Small intestine (tissue), 7 donors: Measurements from ENCODE around the gene TLCD2. TPM values are rescaled to one million over a fixed set of nuclear protein-coding genes. Genes with fewer than 3 reads are reported as not detected.
"Not testable (repeated sequence)": the region's sequence is repeated elsewhere in the genome, so short reads cannot be mapped to it uniquely, and the experiment has no call there.

Experiments used
- DNase-seq, 2 donors: peaks; one replicate each; pipeline versions ENCODE4 v3.0.0 to v3.0.0-alpha.2; 2013
- FAIRE-seq: peaks from 2 replicates; lab custom pipeline; 2012; peaks lifted over from hg19 to GRCh38; lab: Jason Lieb, UNC
- H3K27ac ChIP-seq, 3 donors: one replicate each; pipeline ENCODE4 v1.5.1; 2013; ENCODE audit warnings: low read length in 2 of 3, mild to moderate bottlenecking in 2 of 3, control low read depth in 1 of 3, inconsistent platforms in 1 of 3, low read depth in 1 of 3, moderate library complexity in 1 of 3
- H3K27me3 ChIP-seq, 3 donors: one replicate each; pipeline ENCODE4 v1.6.1; 2013; ENCODE audit warnings: low read length in 3 of 3, inconsistent platforms in 1 of 3; ENCODE audit not compliant: control insufficient read depth in 3 of 3, insufficient read depth in 3 of 3
- H3K36me3 ChIP-seq, 3 donors: one replicate each; pipeline ENCODE4 v1.6.1; 2013; ENCODE audit warnings: low read length in 3 of 3, inconsistent platforms in 1 of 3, low read depth in 1 of 3, mild to moderate bottlenecking in 1 of 3, moderate library complexity in 1 of 3; ENCODE audit not compliant: control insufficient read depth in 3 of 3, insufficient read depth in 2 of 3
- H3K4me1 ChIP-seq, 3 donors: one replicate each; pipeline ENCODE4 v1.6.1; 2013; ENCODE audit warnings: low read length in 2 of 3, inconsistent platforms in 1 of 3, low read depth in 1 of 3, mild to moderate bottlenecking in 1 of 3, moderate library complexity in 1 of 3; ENCODE audit not compliant: control insufficient read depth in 3 of 3, insufficient read depth in 2 of 3
- H3K4me3 ChIP-seq, 3 donors: one replicate each; pipeline ENCODE4 v1.5.1; 2013; ENCODE audit warnings: low read length in 3 of 3, control low read depth in 1 of 3, inconsistent platforms in 1 of 3, low read depth in 1 of 3, mild to moderate bottlenecking in 1 of 3, moderate library complexity in 1 of 3
- H3K9me3 ChIP-seq, 2 donors: one replicate each; pipeline ENCODE4 v1.6.1; 2013; ENCODE audit warnings: low read depth in 1 of 2, low read length in 1 of 2; ENCODE audit not compliant: control insufficient read depth in 2 of 2, insufficient read depth in 1 of 2
- WGBS, 3 donors: extraction: QIAGEN DNeasy Blood & Tissue Kit; methylation state at CpG; one replicate each; pipeline ENCODE4 v1.1.7; 2013; 5-methylcytosine and 5-hydroxymethylcytosine counted together
- polyA plus RNA-seq, 4 donors: library from polyadenylated mRNA; stranded (reverse) in 3 of 4; unstranded in 1 of 4; fragments of 200-250 nt in 3 of 4; fragments of 120-200 nt in 1 of 4; gene quantifications; one replicate each; pipeline versions ENCODE4 v1.2.1 to v1.2.3, GENCODE V29; 2013
- donor health status: healthy with polysubstance abuse.
- donor health status: control.
- donor health status: control.
- donor health status: Bipolar disorder and iron deficiency.
- donor health status: healthy.

The TLCD2 gene
- polyA plus RNA-seq, 4 donors, result 1.8 to 10.3 (median 6.5) TPM

DNA sequence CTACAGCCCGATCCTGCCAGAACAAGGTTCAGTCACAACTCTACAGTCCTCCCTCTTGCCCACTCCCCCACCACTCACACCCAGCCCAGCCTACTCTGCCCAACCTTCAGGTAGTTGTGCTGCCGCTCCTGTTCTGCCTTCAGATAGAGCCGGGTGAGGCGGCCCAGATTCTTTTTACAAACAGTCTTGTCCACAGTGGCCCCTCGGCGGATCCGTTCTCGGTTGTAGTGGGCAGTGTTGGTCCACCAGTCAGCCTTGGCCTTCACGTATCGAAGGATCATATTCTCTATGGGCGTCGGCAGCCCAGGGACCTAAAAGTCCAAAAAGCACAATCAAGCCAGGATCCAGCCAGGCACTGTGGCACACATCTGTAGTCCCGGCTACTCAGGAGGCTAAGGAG lies 33.8 kb downstream of the TLCD2 start:
- WGBS, 3 donors, result 93 to 97% (median 96%) methylated on average over 13 of the region's 13 CpGs
- no peak for DNase-seq
- no peak overlapping the region for H3K4me3 ChIP-seq
- no peak overlapping the region for H3K27ac ChIP-seq
- no peaks in the 10 kb centered on the region for H3K4me1 ChIP-seq
- H3K36me3 ChIP-seq, result peaks cover 31 to 92% (median 53%) of the 10 kb centered on the region in 3 donors
- H3K9me3 ChIP-seq, result no peaks in the 10 kb centered on the region
- no peaks in the 10 kb centered on the region for H3K27me3 ChIP-seq
- no peak for FAIRE-seq

DNA sequence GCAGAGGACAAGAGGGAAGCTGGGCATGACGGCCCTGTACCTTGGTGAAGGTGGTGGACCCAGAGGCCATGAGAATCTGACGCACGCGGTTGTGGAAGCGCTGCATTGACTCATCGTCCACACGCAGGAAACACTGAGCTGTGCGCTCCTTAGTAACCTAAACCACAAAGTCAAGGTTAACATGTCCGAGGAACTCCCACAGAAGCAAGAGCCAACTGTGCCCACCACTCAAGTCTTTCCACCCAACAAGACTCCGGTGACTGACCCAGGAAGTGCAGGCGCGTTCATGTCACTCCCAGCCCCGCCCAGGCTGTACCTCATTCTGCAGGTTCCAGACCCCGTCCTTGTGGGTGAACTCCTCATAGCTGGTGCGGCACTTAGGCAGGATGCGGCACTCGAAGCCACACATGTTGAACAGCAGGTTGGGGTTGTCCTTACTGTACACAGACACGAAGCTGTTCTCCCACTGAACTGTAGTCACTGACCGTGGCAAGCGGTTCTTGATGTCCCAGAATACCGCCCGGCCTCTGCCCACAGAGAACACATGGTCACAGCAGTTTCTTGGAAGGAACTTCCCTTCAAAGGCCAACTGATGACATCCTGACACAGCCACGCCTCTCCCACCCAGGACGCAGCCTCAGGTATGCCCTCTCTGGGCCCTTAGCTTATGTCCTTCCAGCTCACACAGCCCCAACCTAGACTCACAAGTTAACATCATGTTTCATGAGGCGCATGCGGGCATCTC lies 37.0 kb downstream of the TLCD2 start:
- 88 to 91% (median 91%) methylated on average over 26 of the region's 26 CpGs for WGBS, 3 donors
- Histone ChIP-seq H3K27ac (no peak overlapping the region), H3K4me3 (no peak overlapping the region), H3K36me3 (peaks cover 28 to 89% (median 42%) of the 10 kb centered on the region in 3 donors), H3K9me3 (no peaks in the 10 kb centered on the region), H3K27me3 (no peaks in the 10 kb centered on the region), H3K4me1 (no peaks in the 10 kb centered on the region)
- DNase-seq (peak in 1 of 2 donors; percentile 14), FAIRE-seq (no peak)

DNA sequence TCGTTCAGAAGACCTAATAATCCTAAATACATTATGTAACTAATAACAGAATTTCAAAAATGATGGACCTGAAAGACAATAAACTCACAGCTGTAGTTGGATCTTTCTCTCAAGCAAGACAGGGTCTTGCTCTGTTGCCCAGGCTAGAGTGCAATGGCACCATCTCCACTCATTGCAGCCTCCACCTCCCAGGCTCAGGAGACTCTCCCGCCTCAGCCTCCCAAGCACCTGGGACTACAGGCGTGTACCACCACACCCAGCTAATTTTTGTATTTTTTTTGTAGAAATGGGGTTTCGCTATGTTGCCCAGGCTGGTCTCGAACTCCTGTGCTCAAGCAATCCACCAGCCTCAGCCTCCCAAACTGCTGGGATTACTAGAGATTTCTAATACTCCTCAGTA lies 46.2 kb downstream of the TLCD2 start:
- not testable (repeated sequence) for FAIRE-seq, DNase-seq, H3K27ac ChIP-seq, H3K27me3 ChIP-seq, H3K4me3 ChIP-seq, H3K9me3 ChIP-seq, H3K4me1 ChIP-seq
- H3K36me3 ChIP-seq, result peaks cover 18 to 87% (median 29%) of the 10 kb centered on the region in 3 donors
- 90 to 94% (median 91%) methylated on average over 5 of the region's 5 CpGs for WGBS, 3 donors

DNA sequence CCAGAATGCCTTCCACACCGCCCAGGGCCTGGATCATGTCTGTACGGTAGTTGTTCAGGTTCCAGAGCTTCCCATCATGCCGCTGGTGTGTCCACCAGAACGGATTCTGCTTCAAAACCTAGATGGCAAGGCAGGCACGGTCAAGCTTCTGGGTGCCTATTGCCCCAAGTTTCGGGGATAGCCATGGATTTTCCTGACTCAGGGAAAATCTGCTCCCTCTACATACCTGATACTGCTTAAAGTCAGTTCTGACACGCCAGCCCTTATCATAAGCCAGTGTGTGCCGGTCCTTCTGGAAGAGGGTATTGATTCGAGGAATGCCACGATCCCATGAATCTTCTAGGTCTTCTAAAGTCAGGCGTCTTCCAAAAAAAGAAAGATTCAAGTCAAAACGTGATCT lies 49.1 kb downstream of the TLCD2 start:
- Histone ChIP-seq H3K27me3 (no peaks in the 10 kb centered on the region), H3K4me1 (no peaks in the 10 kb centered on the region), H3K27ac (no peak overlapping the region), H3K9me3 (no peaks in the 10 kb centered on the region), H3K4me3 (no peak overlapping the region), H3K36me3 (peaks cover 35 to 91% (median 40%) of the 10 kb centered on the region in 3 donors)
- 94 to 96% (median 94%) methylated on average over 12 of the region's 12 CpGs for WGBS, 3 donors
- DNase-seq (no peak), FAIRE-seq (no peak)

DNA sequence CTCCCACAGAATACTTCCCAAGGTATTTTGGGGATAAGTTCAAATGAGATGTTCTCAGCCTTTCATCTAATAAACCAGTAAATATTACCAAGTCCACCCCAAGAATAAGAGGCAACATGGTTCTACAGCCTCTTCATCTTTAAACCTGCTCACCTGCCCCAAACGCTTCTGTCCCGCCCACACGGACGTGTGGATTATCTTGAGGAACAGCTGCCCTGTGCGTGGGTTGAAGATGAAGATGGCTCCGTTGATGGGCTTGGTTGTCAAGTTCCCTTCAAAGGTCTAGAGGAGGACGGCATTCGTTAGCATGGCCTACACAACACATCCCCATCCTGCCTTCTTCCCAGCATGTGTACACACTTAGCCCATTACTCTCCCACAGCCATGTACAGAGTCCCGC lies 52.1 kb downstream of the TLCD2 start:
- 91% methylated on average over 9 of the region's 9 CpGs for WGBS, 3 donors

DNA sequence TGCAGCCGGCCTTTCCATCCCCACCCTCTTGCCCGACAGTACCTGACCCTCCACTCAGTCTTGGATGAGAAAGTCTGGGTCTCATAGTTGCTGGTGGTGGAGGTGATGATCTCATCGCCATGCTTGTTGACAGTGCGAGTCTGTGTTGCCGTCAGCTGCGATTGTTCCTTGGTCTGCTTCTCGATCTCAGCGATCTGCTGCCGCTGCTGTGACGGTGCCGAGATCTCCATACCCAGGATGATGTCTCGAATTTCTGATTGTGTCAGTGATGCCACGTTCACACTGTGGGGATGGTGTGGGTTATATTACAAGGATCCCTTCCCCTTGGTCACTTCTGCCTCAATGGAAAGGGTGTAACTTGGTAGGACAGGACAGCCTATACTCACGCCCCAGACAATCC lies 56.4 kb downstream of the TLCD2 start:
- FAIRE-seq, result no peak

More for the DNA sequence above, 52.1 kb downstream of the TLCD2 start:
- no peak overlapping the region for H3K4me3 ChIP-seq
- no peaks in the 10 kb centered on the region for H3K4me1 ChIP-seq
- peaks cover 48 to 94% (median 57%) of the 10 kb centered on the region in 3 donors for H3K36me3 ChIP-seq
- no peaks in the 10 kb centered on the region for H3K9me3 ChIP-seq
- DNase-seq (no peak), FAIRE-seq (no peak)
- H3K27ac ChIP-seq, result no peak overlapping the region
- H3K27me3 ChIP-seq, result no peaks in the 10 kb centered on the region

DNA sequence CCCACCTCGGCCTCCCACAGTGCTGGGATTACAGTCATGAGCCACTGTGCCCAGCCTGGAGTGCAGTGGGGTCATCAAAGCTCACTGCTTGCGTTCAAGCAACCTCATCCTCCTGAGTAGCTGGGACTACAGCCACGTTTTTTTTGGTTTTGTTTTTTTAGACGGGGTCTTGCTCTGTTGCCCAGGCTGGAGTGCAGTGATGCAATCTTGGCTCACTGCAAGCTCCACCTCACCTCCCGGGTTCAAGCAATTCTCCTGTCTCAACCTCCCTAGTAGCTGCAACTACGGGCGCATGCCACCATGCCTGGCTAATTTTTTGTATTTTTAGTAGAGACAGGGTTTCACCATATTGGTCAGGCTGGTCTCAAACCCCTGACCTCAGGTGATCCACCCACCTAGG lies 57.4 kb downstream of the TLCD2 start:
- not testable (repeated sequence) for H3K4me3 ChIP-seq, FAIRE-seq, H3K27me3 ChIP-seq, H3K27ac ChIP-seq, H3K9me3 ChIP-seq, DNase-seq
- 86 to 93% (median 90%) methylated on average over 7 of the region's 7 CpGs for WGBS, 3 donors
- peaks cover 0 to 26% (median 0%) of the 10 kb centered on the region in 3 donors for H3K4me1 ChIP-seq
- peaks cover 34 to 81% (median 37%) of the 10 kb centered on the region in 3 donors for H3K36me3 ChIP-seq

More for the DNA sequence above, 56.4 kb downstream of the TLCD2 start:
- peaks cover 0 to 18% (median 0%) of the 10 kb centered on the region in 3 donors for H3K4me1 ChIP-seq
- WGBS, 3 donors, result 94 to 97% (median 95%) methylated on average over 14 of the region's 14 CpGs
- no peak overlapping the region for H3K27ac ChIP-seq
- no peak for DNase-seq
- no peak overlapping the region for H3K4me3 ChIP-seq
- H3K27me3 ChIP-seq, result no peaks in the 10 kb centered on the region
- H3K9me3 ChIP-seq, result no peaks in the 10 kb centered on the region
- H3K36me3 ChIP-seq, result peaks cover 42 to 87% (median 45%) of the 10 kb centered on the region in 3 donors
